HG03135 (cell line): Measurements from ENCODE around the gene CPLX1.

Experiments used
- ATAC-seq: cut with Tn5 transposase; IDR thresholded peaks from one replicate; pipeline ENCODE4 v1.9.1; 2021; ENCODE audit warnings: mild to moderate bottlenecking, moderate library complexity; ENCODE audit not compliant: unreplicated experiment

CPLX1 gene

DNA sequence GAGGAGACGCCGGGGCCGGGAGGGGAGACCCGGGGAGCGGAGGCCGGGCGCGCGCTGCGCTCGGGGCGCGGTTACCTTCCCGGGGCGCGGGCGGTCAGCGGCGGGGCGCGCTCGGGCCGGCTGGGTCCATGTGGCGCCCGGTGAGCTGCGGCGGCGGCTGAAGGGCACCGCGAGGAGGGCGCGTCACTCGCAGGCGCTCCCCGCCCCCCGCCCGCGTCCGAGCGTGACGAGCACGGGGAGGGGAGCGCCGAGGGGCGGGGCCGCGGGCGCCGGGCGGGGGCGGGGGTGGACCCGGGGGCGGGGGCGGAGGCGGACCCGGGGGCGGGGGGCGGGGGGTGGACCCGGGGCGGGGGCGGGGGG is at the start of gene CPLX1:
Gene CPLX1 (minus strand): TSS at position 159 of the 360 bp plus-strand sequence. CDS start 1,607 bp downstream, outside the sequence.
- no peak for ATAC-seq

DNA sequence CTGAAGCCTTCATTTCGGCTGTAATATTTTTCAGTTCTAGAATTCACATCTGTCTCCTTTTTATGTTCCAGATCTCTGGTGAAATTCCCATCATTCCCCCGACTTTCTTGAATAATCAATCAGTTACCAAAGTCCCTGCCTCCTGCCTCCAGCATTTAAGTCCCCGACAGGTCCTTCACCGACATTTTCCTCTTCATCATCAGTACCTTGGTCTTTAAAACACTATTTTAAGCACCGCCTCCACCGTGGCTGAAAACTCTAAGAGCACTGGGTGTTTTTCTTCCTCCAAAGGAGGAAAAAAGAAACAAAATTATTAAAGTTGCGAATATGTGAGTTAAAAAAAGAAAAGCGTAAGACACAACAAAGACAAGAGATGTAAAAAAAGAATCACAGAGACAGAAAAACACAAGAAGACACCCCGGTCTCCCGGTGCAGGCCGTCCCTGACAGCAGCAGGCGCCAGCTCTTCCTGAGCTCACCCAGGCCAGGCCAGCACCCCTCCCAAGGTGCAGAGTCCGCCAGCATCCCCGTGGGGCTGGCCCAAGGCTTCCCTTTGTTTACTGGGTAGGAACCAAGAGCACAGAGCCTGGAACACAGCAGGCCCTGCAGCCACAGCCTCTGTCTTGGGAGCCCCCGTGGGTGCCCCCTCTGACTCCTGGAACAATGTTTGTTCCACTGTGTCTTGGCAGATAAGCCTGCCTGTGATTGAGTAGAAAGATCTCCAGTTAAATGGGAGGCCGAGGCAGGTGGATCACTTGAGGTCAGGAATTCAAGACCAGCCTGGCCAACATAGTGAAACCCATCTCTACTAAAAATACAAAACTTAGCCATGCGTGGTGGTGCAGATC is 49.3 kb upstream of the CPLX1 start:
- ATAC-seq = no peak

DNA sequence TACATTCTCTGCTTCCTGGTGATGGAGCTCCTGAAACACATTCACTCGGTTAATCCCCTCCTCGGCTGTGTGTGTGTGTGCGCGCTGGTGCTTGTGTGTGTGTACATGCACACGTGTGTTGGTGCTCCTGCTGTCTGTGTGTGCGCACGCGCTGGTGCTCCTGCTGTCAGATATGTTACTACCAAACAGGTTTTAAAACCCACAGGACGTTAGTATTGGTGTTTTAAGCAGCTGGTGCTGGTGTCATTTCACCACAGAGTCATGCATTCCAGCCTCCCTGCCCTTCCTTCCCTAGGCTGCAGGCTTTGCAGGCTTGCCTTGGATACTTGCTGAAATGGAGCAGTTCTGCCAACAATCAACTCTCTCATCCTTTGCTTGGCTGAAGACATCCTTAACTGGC is 48.1 kb upstream of the CPLX1 start:
- no peak for ATAC-seq

DNA sequence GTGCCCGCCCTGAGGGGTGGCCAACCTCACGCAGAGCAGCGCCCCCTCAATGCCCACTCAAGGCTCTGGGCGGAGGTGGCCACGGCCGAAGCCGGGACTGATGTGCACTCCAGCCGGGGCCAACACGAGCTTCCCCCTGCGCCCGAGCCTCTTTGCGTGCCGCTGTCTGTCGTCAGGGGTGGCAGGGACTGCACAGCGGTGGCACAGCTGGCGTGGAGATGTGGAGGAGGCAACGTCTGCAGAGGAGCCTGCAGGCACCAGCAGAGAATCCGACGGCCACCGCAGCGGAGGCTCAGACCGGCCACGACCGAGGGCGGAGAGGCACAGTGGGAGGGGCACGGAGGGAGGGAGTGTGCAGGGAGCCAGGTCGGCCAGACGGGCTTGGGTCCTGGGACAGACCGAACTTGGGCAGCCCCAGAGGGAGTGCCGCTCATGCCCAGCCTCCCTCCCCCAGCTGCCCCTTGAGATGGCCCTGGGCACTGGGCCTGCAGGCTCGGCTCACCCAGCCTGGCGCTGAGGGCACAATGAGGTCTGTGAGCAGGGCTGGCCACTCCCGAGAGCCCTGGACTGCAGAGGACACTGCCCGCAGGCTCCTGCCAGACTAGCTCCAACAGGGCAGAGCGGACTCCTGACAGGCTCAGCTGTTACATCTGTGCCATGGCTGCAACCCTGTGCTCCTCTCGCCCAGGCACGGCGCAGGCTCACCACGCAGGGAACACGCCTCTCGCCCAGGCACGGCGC is 46.5 kb upstream of the CPLX1 start:
- ATAC-seq = no peak

DNA sequence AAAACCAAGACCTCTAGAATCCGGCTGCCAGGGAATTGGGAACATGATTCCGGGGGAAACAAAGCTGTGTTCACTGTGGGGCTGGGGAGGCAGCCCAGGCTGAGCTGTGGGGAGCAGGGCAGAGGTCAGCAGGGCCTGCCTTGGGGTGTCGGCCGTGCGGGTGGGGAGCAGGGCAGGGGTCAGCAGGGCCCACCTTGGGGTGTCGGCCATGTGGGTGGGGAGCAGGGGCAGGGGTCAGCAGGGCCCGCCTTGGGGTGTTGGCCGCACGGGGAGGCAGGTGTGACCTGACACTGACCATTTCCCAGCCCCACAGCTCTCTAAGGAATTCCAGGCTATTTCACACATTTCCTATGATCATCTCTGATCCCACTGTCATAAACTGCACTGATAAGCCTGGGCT is 45.6 kb upstream of the CPLX1 start:
- ATAC-seq = no peak

DNA sequence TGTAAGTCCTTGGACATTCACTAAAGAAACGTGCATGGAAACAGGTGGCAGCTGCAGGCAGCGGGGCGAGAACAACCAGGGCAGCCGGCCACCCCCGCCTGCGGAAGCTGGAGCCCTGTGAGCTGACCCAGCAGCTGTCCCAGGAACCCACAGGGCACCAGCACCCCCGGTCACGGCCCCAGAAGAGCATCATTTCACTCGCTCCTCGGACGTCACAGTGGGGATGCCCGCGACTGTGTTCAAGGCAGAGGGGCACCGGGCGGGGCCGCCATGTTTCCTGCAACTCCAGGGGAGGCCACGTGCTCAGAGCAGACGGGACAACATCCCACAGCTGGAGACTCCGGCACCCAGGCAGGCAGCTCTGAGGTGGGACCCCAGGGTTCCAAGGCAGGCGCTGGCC is 45.0 kb upstream of the CPLX1 start:
- no peak for ATAC-seq

DNA sequence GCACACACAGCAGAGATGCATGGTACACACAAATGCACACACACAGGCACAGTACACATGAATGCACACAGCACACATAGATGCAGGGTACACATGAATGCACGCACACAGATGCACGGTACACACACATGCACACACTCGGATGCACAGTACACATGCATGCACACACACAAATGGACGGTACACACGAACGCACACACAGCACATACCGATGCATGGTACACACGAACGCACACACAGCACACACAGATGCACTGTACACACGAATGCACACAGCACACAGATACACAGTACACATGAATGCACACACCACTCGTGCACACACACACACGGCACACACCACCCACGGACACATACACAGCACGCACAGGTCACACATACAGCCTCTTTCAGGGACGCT is 43.8 kb upstream of the CPLX1 start:
- no peak for ATAC-seq

DNA sequence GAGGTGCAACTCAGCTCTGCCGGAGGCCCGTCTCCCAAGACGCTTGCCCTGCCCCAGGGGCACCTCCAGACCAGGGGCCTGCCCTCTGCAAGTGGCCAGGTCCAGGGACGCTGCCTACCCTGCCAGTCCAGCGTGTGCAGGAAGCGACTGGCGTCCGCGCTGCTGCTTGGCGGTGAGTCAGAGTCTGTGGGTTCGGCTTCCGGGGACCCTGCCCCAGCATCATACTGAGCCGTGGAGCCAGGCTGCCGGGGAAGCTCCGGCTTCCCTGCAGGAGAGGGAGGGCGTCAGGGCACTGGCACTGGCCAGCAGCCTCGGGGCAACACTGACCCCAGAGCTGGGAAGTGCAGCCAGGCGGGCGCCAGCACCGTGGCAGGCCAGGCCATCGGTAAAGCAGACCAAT is 42.5 kb upstream of the CPLX1 start:
- no peak for ATAC-seq

DNA sequence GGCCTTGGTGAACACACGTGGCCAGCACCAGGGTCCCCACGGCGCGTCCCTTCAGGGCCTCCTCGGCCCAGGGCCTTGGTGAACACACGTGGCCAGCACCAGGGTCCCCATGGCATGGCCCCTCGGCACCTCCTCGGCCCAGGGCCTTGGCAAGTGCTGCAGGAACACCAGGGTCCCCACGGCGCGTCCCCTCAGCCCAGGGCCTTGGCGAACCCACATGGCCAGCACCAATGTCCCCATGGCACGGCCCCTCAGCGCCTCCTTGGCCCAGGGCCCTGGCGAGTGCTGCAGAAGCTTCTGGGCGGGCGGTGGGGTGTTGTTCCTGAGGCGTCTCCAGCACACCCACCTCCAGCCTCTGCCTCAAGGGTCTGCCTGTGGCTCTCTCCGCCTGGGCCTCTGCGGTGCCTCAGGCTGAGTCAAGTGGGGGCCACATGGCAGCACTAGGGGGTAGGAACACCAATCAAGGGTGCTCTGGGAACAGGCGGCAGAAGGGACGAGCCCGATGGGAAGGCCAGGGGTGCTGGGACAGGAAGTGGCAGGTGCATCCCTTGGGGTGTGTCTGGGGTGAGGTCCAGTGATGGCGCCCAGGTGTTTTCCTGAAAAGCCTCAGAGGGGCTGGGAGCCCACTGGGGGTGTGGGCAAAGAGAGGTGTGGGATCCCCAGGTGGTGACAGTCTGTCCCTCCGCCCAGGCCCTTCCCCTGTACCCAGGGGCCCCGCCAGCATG is 41.8 kb upstream of the CPLX1 start:
- ATAC-seq = no peak

DNA sequence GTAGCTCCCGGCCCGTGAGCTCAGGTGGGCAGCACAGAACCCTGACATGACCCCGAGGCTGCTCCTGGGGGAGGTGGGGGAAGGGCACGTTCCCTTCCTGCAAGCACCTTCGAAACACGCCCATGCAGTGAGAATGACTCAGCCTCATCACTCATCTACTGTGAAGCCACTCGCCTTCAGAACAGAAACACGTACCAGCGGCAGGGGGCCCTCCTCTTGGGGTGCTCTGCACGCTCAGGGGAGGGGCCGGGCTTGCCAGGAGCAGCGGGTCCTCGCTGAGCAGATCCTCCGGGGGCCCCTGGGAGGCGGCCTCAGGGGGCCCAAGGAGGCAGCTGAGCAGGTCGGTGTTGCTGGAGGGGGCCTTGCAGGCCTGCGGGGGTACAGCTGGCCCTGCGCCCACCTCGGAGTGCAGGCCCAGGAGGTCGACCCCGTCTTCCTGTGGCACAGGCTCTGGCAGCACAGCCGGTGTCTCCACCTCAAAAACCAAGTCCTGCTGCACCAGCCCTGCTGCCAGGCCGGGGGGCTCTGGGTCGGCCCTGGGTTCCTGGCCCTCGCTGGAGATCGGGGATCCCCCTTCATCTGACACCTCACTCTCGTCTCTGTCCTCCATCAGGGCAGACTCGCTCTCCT is 40.9 kb upstream of the CPLX1 start:
- no peak for ATAC-seq

DNA sequence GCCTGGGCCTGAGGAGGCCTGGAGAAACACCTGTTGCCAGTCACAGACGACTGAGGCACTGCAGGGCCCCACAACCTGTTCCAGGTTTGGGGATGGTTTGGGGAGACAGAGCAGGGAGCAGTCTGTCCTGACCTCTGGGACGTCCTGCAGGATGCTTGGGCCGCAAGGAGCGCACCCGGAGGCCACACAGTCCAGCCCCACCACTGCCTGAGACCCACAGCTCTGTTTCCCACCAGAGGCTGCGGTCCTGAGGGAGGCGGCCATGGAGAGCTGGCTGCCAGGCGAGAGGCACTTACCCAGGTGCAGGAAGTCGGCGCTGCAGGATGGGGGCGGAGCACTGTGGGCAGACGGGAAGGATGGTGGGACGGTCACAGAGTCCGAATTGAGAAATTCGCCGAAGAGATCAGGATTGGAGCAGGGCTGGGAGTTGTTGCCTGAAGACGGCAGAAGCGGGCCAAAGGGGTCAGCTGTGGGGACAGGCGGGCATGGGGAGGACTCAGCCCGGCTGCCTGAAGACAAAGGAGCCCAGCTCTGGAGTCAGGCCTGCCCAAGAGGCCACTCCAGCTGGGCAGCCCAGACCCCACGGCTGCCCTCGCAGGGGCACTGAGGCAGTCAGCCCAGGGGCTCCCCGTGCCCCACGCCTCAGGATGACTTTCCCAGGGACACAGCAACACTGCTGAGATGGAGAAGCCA is 40.3 kb upstream of the CPLX1 start:
- ATAC-seq = no peak

DNA sequence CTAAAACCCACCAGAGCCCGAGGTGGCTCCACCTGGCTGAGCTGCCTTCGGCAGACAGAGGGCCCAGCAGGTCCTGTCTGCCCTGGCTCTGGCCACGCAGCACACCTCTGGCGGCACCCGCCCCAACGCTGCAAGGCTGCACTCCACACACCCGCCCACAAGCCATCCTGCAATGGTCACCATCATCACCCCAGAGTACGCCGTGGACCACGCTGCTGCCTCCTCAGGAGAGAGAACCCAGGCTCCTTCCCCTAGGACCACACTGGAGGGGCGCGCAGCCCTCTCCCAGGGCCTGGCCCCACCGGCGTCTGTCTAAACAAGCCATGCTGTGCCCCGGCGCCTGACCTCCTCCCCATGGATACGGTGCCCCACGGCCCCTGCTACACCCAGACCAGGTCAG is 39.6 kb upstream of the CPLX1 start:
- ATAC-seq = no peak

DNA sequence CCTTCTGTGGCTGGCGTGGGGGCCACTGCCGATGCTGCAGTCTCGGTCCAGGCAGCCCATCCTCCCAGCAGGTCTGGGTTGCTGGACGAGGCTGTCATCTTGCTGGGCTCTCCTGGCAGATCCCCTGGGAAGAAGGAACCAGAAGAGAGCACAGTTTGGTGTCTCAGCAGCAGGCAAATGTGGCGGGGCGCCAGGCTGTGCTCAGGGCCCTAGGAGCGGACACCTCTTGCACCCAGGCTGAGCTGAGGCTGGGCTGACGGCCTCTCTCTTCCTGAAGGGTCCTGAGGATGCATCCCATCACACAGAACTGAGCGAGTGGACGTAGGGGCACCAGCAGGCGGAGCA is 39.2 kb upstream of the CPLX1 start:
- no peak for ATAC-seq

DNA sequence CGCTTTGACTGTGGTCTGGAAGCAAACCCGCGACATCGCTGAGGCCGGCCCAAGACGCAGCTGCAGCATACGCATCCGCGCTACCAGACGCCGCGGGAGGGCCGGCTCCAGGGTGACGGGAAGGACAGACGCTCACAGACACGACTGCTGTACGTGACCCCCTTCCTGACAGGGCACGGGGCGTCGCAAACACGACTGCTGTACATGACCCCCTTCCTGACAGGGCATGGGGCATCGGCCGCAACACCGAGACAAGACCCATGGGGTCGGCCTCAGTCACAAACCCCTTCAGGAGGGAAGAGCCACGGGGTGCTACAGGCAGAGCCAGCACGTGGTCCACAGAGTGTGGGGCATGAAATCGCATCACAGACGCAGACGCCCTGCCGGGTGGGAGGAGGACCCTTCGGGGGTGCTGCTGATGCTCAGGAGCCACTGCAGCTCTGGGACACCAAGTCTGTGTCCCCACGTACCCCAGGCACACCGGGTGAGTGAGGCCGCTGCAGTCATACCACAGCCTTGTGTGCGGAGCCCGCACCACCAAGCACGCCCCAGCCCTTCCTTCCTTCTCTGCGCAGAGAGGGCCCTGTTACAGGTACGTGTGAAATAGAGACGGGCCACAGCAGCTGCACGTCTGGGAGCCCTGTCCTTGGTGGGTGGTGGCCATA is 38.7 kb upstream of the CPLX1 start:
- ATAC-seq = no peak

DNA sequence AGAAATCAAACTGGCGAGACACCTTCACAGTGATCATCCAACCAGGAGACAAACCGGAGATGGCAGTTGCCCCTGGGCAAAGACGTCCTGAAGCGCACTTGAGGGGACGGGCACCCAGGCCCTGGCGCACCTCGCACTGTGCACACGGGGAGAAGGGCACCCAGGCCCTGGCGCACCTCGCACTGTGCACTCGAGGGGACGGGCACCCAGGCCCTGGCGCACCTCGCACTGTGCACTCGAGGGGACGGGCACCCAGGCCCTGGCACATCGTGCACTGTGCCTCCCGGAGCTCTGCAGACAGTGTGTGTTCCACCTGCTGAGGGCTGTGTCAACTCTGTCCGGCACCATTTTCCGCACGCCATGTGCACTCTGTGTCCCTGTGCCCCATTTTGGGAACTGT is 34.6 kb upstream of the CPLX1 start:
- no peak for ATAC-seq

DNA sequence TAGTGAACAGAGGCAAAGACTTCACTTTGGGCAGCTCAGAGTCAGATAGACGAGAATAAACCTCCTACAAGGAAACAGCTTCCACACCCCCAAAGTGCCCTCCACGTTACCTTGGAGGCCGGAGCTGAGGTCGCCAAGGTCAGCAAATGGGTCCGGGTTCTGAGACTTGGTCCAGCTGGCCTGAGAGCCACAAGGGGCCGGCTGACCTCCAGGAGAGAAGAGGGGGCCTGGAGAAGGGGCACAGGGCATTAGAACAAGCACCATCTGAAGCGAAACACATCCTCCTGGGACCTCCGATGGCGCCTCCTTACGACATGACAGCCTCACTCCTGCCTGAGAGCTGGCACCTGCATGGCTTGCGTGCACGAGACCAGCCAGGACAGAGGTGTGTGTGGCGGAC is 33.6 kb upstream of the CPLX1 start:
- no peak for ATAC-seq

DNA sequence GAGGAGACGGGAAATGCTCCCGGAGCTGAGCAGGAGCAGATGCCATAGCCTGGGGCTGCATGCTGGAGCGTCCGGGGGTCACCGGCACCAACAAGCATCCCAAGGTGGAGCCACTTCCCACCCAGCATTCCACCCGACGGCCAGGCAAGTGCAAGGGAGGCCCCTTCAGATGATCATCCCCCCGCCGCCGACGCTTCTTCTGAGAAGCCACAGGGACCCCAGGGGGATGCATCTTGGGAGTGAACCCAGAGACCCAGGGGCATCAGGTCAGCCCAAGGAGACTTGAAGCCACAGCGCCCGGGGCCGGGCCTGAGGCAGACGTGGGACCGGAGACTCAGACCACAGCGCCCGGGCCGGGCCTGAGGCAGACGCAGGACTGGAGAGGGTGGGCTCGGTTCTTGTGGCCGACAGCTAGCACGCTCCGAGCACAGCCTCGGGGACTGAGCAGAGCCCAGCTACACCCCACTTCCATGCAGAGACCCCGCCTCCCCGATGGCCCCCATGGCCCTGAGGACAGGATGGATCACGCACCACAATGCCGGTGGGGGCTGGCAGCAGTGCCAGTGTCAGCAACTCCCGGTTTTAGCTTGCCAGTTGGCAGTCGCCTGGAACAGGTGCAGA is 33.0 kb upstream of the CPLX1 start:
- ATAC-seq = no peak

DNA sequence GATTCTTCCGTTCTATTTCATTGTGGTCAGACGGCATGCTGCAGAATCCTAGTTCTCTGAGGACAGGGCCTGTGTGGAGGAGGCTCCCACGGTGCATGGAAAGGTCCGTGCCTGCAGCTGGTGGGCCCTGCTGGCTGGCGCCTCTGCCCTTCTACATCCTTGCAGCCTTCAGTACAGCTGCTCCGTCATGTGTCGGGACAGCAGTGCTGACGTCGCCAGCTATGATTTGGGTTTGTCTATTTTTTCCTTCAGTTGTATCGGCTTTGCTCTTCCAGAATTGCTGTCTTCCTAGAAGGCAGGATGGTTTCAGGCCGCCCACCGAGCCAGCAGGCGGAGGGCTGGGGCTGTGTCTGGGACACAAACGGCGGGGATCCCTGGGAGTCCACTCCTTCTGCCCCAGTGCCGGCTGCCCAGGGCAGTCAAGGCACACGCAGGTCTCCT is 32.1 kb upstream of the CPLX1 start:
- no peak for ATAC-seq

DNA sequence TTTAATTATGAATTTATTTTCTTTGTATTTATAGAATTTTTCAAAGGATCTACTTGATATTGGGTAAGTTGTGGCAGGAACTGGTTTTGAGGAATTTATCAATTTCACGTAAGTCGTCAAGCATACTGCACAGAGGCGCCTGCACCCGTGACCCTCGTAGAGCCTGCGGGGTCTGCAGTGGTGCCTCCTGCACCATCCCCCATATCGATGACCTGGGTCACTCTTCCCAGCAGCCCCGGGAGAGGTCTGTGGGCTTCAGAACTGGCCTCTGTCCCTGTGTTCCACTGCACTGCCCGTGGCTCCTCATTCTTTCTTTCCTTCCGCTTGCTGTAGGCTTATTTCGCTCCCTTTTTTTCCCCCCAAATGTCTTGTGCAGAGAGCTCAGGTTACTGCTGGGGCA is 31.5 kb upstream of the CPLX1 start:
- no peak for ATAC-seq
